IPS-18c (cell line): ENCODE measurements around the gene ACACB.

Source experiments
- H3K4me3 ChIP-seq: 2 replicates; pipeline ENCODE4 v1.7.0; 2013; ENCODE audit warnings: low read depth, mild to moderate bottlenecking, low read length, moderate library complexity; ENCODE audit not compliant: insufficient read depth
- H3K9me3 ChIP-seq: one replicate; pipeline ENCODE4 v1.6.1; 2013; ENCODE audit warnings: mild to moderate bottlenecking, low read length, moderate library complexity; ENCODE audit not compliant: control insufficient read depth, insufficient read depth

Gene ACACB

DNA sequence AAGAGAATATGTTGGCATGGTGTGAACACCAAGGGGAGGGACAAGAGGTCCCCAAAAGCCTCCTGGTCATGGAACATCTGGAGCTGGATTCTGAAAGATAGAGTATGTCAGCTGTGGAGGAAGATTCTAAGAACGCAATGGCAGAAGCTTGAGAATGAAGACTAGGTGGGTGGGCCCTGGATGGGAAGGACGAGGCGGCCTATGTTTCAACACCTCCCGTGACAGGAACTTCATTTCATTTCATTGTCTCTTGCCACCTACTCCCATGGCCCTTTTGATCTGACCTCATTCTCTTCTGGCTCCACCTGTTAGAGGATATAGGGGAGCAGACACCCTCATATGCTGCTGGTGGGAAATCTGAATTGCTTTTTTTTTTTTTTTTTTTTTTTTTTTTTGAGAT is 15.6 kb upstream of the ACACB start:
- H3K4me3 ChIP-seq = no peak overlapping the region
- H3K9me3 ChIP-seq = no peaks in the 10 kb centered on the region

DNA sequence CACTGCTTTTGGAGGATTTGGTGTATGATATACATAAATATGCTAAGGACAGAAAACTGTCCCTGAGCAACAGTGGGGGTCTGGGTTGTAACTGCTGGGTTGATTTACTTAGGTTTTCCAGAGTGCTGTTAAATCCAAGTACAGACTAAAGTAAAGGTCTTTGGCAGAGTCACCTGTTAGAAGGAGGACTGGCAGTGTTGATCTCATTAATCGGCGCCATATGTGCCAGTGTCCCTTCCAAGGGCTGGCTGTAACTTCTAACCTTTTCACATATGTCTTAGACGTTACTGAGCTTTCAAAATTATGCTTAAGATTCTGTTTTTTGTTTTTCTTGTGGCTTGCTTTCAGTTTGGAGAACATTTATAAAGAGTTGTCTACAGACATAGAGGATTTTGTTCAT is 13.9 kb upstream of the ACACB start:
- Histone ChIP-seq H3K9me3 (no peaks in the 10 kb centered on the region), H3K4me3 (no peak overlapping the region)

DNA sequence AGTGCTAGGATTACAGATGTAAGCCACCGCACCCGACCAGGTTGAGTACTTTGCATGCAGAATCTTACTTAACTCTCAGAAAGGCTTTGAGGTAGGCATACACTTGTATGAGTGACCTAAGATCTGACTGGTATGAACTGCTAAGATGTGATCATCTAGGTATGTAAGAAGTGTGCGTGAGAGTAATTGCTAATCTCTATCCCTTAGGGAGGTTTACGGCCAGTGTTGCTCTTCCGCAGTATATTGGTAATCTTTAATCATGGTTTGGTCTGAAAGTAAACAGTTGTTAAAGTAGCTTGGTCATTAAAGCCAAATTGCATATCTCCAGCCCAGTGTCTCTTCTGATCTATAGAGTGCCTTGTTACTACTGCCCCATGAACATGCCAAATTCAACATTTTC is 11.2 kb upstream of the ACACB start:
- Histone ChIP-seq H3K4me3 (no peak overlapping the region), H3K9me3 (no peaks in the 10 kb centered on the region)

DNA sequence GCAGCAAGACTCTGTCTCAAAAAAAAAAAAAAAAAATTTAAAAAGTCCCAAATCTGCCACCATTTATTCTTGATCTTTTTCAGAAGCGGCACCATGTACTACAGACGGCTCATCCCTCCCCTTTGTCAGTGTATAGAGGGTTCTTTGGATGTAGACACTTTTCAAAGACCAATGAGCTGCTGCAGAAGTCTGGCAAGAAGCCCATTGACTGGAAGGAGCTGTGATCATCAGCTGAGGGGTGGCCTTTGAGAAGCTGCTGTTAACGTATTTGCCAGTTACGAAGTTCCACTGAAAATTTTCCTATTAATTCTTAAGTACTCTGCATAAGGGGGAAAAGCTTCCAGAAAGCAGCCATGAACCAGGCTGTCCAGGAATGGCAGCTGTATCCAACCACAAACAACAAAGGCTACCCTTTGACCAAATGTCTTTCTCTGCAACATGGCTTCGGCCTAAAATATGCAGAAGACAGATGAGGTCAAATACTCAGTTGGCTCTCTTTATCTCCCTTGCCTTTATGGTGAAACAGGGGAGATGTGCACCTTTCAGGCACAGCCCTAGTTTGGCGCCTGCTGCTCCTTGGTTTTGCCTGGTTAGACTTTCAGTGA is 6.5 kb upstream of the ACACB start:
- no peaks in the 10 kb centered on the region for H3K9me3 ChIP-seq
- no peak overlapping the region for H3K4me3 ChIP-seq

DNA sequence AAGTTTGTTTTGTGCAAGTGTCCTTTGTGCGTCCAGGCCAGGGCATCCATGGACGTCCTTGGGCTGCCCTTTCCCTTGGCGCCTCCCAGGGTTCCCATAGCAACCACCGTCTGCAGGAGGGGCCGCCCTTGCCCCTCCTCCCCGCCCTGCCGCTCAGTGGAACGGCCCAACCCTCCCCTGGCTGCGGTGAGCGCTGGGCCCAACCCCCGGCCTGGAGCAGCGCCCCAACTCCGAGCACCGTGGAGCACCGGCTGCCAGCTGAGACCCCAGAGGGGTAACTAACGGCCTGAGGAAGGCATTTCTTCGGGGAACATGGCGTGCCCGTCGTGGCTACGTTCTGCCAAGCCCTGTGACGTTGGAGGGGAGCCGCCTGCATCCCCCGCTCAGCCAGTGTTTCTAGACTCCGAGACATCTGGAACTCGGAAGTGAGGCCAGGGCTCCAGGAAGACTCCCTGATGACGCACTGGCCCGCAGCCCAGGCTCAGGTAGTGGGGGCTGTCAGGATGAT is 5.3 kb upstream of the ACACB start:
- peak overlapping the region; percentile 59; the same call in 1 of the 2 replicates for H3K4me3 ChIP-seq
- no peaks in the 10 kb centered on the region for H3K9me3 ChIP-seq

DNA sequence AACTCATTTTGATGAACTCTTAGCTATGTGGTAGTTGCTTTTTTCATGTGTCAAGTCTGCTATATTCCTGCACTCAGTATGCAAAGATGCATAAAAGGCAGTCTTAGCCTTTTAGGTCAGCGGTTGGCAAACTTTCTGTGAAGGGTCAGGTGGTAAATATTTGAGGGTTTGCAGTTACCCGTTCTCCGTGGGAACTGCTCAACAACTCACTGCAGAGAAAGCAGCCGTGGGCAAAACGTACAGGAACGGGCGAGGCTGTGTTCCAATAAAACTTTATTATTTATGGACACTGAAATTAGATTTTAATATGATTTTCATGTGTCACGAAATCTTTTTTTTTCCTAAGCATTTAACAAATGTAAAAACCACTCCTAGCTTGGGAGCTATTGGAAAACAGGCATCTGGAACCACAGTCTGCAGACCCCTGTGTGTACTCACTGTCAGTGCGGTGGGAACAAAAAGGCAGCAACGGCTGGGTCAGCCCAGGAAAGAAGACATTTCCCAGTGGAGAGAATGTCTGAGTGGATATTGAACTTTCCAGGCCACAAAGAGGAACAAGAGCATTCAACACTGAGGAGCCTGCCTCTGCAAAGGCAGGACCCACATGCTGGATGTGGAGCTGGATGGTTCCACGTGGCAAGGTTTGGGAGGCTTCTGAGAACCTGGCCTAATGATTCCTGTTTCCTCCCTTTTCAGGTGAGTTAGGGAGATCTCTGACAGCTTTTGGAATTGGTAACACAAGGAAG is 3.5 kb upstream of the ACACB start:
- no peak overlapping the region for H3K4me3 ChIP-seq
- H3K9me3 ChIP-seq = no peaks in the 10 kb centered on the region

DNA sequence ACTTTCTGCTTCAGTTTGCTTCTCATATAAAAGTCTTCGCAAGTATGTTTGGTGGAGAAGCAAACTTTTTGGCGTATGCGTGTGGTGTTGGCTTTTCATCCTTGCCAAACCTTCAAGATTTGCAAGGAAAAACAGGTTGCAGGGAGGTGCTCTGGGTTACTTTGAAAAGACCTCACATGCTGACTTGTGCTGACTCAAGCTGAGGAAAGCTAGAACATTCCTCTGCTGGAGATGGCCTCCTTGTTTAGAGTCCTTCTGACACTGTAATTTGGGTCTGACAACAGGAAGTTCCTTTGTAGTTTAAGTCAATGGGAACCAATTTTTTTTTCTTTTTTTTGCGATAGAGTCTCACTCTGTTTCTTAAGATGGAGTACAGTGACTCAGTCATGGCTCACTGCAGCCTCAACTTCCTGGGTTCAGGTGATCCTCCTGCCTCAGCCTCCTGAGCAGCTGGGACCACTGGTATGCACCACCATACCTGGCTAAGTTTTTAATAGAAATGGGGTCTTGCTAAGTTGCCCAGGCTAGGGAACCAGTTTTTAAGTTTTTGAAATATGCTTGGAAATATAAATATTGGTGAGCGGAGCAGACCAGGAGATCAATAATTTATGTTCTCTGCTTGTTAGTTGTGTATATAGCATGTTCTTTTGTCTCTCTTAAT is 2.6 kb upstream of the ACACB start:
- Histone ChIP-seq H3K4me3 (no peak overlapping the region), H3K9me3 (no peaks in the 10 kb centered on the region)

DNA sequence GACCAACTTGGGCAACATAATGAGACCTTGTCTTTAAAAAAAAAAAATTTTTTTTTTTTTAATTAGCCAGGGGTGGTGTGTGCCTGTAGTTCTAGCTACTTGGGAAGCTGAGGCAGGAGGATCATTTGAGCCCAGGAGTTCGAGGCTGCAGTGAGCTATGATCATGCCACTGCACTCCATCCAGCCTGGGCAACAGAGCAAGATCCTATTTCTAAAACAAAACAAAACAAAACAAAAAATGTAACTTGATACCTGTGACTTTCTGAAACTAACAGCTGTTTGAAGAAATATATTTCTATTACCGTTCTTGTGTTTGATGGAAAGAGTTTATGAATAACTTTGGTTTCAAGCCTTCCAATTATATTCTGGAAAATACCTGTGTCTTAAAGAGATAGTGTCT is 1.7 kb upstream of the ACACB start:
- Histone ChIP-seq H3K4me3 (no peak overlapping the region), H3K9me3 (no peaks in the 10 kb centered on the region)

DNA sequence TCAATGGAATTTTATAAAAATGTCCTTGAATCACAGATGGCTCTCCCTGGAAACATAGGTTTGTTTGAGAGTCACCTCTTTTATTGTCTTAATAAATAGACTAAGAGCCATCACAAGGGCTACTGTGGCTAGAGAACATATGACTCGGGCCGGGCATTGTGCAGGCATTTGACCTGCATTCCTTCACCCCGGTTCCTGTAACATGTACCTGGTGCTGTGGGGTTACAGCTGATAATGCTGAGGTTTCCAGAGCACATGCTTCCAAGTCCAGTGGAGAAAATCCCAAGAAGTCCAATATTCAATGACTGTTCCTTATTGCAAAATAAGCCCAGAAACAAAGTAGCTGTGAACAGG is 1.0 kb upstream of the ACACB start:
- H3K4me3 ChIP-seq = no peak overlapping the region

DNA sequence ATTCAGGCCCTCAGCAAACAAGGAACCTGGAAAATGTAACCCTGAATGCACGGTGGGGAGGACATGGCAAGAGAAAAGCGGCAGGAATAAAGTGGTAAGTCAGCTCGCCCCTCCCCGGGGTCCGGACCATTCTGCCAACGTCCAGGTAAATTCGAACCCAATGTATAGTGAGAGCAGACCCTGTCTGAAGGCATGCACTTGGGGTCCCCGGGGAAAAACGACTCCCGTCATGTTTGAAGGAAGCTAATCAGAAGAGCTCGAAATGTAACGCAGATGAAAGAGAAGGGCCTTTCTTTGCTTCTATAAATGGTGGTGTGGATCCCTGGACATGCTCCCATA is 193 bp downstream of the ACACB start:
- Histone ChIP-seq H3K4me3 (no peak overlapping the region), H3K9me3 (no peaks in the 10 kb centered on the region)

More for the DNA sequence above, 1.0 kb upstream of the ACACB start:
- H3K9me3 ChIP-seq = no peaks in the 10 kb centered on the region

DNA sequence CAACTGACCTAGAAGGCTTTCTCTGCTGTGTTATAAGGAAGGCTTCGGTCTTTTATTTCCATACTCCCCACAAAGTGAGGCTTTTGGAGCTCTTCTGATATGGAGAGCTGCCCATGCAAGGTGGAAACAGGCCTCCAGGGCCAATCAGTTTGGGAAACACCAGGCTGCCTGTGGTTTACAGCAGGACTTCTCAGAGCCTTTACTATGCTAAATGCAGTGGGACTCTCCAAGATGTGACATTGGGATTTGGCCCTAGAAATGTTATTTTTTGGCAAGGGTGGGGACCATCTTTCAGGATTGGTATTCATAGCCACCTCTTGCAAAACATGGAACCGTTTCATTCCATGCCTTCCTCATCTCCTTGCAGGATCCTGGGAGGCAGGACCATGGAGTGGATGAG is 3.7 kb downstream of the ACACB start:
- H3K9me3 ChIP-seq = no peaks in the 10 kb centered on the region
- H3K4me3 ChIP-seq = no peak overlapping the region

DNA sequence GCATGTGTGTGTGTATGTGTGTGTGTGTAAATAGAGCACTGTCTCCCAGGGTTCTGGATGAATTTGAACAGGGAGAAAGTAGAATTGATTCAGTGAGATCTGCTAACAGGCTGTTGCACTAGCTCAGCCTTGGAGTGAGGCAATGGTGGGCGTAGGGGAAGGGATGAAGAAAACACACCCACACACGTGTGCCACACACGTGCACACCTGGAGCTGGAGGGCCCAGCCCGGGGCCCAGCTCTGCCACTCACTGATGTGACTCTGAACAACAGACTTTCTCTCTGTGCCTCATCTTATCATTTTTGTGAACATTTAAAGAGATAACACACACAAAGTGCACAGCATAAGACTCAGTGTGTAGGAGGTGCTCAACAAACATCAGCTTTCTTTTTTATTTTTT is 4.2 kb downstream of the ACACB start:
- Histone ChIP-seq H3K9me3 (no peaks in the 10 kb centered on the region), H3K4me3 (no peak overlapping the region)

DNA sequence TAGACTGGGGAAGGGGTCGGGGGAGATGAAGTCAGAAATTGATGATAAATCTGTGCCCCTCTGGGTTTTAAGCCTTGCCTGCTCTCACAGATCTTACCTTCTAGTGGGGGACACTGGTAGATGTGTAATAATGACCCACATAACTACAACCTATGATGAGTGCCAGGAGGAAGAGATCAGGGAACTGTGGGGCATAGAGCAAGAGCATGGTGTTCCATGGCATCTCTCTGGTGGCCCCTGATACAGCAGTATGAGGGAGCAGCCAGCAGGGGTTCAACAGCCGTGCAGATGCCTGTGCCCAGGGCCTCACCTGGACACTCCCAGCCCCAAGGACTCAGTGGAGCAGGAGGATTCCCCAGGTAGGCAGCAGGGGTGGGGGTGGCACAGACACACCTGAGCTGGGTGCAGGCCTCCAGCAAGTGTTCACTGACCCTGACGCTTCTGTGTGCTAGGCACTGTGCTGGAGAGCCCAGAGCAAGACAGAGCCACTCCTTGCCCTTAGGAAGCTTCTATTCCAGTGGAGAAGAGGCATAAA is 5.0 kb downstream of the ACACB start:
- no peaks in the 10 kb centered on the region for H3K9me3 ChIP-seq

DNA sequence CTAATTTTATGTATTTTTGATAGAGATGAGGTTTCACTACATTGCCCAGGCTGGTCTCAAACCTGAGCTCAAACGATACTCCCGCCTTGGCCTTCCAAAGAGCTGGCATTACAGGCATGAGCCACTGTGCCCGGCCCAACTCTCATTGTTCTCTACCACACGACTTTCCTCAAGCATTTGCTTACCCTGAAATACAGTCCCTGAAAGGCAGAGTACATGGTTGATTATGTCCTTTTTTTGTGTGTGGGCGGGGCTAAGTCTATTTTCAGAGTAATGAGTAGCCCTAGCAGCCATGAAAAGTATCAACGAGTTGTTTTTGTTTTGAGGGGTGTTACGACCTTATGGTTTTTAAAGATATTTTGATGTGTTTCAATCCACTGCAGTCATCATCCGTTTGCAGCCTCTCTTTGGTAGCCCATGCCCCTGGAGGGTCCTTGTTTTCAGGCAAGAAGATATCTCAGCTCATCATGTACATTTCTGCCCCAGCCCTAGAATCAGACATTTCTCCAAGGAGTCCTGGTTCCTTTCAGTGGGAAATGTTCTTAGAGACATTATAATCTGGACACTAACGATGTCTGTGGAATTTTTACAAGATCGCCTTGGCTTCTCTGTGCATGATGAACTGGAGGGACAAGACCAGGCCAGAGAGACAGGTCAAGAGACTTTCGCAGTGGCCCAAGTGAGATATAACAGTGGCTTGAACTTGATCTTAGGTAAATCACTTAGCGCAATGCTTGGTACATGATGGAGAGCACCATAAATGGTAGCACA is 8.7 kb downstream of the ACACB start:
- no peak overlapping the region for H3K4me3 ChIP-seq
- no peaks in the 10 kb centered on the region for H3K9me3 ChIP-seq

More for the DNA sequence above, 5.0 kb downstream of the ACACB start:
- H3K4me3 ChIP-seq = no peak overlapping the region

DNA sequence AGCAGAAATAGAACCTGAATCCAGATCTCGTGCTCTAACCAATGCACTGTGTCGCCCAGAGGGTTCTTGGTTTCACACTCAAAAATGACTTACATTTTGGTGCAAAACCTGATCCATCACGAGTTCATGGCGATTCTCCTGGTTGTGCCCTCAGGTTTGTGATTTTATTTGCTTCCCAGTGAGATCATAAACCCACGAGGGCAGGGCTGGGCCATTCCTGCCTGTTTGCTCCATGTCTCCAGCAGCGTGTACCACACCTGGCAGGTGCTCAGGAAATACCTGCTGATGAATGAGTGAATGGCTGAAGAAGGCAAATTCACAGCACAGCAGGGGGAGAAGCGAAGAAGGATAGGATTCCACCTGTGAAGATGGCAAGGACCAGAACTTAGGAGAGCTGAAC is 9.4 kb downstream of the ACACB start:
- H3K9me3 ChIP-seq = no peaks in the 10 kb centered on the region
- H3K4me3 ChIP-seq = no peak overlapping the region

DNA sequence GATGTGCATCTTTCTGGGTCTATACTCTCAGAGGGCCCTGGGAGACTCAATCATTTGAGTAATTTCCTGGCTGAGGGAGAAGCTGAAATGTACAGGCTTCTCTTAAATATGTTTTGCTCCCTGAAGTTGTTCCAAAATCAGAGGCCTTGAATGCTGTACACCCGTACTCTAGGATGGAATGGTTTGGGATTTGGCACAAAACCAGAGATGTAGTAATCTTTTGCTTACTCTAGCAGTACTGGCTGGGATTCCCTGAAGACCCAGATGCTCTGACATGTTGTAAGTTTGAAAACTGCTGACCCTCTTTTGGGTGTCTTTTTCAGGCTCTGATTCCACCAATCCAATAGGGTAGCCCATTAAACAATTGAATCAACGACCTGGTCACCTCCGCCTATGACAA is 10.4 kb downstream of the ACACB start:
- no peak overlapping the region for H3K4me3 ChIP-seq
- no peaks in the 10 kb centered on the region for H3K9me3 ChIP-seq

DNA sequence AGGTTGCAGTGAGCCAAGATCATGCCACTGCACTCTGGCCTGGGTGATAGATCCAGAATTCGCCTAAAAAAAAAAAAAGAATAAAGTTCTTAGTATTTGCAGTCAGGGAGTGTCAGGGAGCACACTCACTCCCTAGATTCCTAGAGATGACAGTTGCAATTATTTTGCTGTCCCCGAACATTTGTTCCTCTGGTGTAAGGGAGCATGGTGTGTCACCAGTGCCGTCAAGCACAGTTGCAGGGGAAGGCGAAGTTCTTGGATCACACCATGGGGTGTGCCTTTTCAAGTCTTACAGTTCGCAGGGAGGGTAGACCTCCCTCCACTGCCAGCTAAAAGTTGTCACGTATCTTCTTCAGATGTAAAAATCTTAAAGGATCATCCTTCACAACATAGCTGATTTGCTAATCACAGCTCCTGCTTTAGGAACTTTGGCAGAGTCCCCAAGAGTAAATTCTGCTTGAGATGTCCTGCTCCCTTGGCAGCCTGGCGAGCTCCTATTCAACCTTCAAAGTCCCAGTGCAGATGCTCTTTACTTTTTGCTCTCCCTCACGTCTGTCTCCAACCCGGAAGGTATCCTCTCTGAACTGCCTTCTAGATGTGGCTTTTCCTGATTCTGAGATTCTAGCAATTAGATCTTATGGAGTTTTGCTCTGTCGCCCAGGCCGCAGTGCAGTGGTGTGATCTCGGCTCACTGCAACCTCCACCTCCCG is 11.3 kb downstream of the ACACB start:
- Histone ChIP-seq H3K9me3 (no peaks in the 10 kb centered on the region), H3K4me3 (no peak overlapping the region)
